HG03457 (cell line): ENCODE data around the gene SPATA45.

Experiments
- ATAC-seq: cut with Tn5 transposase; IDR thresholded peaks from one replicate; pipeline ENCODE4 v1.9.1; 2021; ENCODE audit warnings: moderate number of reproducible peaks; ENCODE audit not compliant: unreplicated experiment

SPATA45 gene

GRCh38 chr1:212782422-212783154 lies 64.9 kb downstream of the SPATA45 start:
- ATAC-seq, result no peak

DNA sequence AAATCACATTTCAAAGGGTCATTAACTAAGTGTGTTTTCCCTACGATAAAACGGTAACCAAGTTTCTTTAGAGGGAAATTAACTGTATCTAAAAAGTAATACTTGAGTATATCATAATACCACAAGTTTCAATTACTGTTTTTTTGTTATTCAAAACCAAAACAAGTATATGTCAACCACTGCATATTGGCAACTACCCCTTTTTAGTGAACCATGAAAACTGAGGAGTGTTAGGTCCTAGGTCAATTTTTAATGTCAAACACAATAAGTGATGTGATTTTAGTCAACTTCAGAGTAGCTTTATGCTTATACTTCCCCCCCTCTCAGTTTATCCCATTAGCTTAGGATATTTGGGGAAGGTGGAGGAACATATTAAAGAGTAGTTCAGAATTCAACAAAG lies 66.2 kb downstream of the SPATA45 start:
- ATAC-seq, result no peak

- ATAC-seq, result no peak
Measured at GRCh38 chr1:212780759-212781158, 66.7 kb downstream of the SPATA45 start.
